ENCODE data around the gene EGR1. TPM values are rescaled to one million over a fixed set of nuclear protein-coding genes. Genes with fewer than 3 reads are reported as not detected.

Gene EGR1
- total and polyA plus RNA-seq, 8 donors = 7.7 to 83.9 (median 37.8) TPM

GRCh38 chr5:138435943-138436342 lies 29.3 kb upstream of the EGR1 start:
- H3K4me1 ChIP-seq = peaks cover 10 to 25% (median 19%) of the 10 kb centered on the region in 4 donors
- no peaks in the 10 kb centered on the region for H3K9me3 ChIP-seq
- TF ChIP-seq POLR2A (IDR thresholded peaks at IDR 0.05) (no peak), EP300 (IDR thresholded peaks at IDR 0.05) (no peak), CTCF (IDR thresholded peaks at IDR 0.05) (no peak), POLR2AphosphoS5 (IDR thresholded peaks at IDR 0.05) (no peak)
- no peak overlapping the region for H3K4me3 ChIP-seq
- intact Hi-C loops (cut with DNase I; ENCODE audit: low total_unique reads) = no loop called here
- 81 to 85% (median 84%) methylated on average over 5 of the region's 5 CpGs for WGBS, 5 donors
- DNase-seq = no peak
- H3K27ac ChIP-seq = no peak overlapping the region
- peaks cover 0 to 10% (median 5%) of the 10 kb centered on the region in 3 donors for H3K27me3 ChIP-seq
- H3K36me3 ChIP-seq = peaks cover 52 to 68% (median 64%) of the 10 kb centered on the region in 4 donors

DNA sequence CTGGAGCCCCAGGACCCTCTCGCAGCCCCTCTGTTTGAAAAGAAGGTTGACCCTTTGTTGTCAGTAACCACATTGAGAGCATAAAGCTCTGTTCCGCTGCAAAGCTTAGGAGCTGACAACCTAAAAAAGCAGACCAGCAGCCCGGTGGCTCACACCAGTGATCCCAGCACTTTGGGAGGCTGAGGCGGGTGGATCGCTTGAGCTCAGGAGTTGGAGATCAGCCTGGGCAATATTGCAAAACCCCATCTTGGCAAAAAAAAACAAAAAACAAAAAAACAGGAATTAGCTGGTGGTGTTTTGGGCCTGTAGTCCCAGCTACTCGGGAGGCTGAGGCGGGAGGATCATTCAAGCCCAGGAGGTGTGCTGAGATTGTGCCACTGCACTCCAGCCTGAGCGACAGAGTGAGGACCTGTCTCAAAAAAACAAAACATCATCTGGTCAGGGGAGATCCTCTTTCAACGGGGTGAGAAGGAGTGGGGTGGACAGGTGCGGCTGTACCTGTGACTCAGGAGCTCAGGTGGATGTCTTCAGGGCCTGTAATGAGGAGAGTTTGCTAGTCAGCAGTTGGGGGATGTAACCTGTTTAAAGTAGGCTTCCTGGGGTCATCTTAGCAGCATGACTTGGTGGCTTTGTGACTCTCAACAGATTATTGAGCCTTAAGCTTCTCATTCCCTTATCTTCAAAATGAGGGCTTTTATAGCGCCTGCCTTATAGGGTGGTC lies 27.1 kb upstream of the EGR1 start:
- Histone ChIP-seq H3K9me3 (no peaks in the 10 kb centered on the region), H3K36me3 (peaks cover 31 to 46% (median 42%) of the 10 kb centered on the region in 4 donors), H3K4me1 (peaks cover 10 to 25% (median 19%) of the 10 kb centered on the region in 4 donors), H3K4me3 (peak overlapping the region; percentile 50 to 57 (median 51)), H3K27me3 (peaks cover 0 to 10% (median 5%) of the 10 kb centered on the region in 3 donors), H3K27ac (peak overlapping the region in 2 of 5 donors; percentile 45 to 63)
- WGBS, 5 donors = 70 to 77% (median 71%) methylated on average over 11 of the region's 11 CpGs
- DNase-seq = no peak
- TF ChIP-seq EP300 (IDR thresholded peaks at IDR 0.05) (no peak), CTCF (IDR thresholded peaks at IDR 0.05) (no peak), POLR2A (IDR thresholded peaks at IDR 0.05) (no peak), POLR2AphosphoS5 (IDR thresholded peaks at IDR 0.05) (no peak)
- intact Hi-C loops (cut with DNase I; ENCODE audit: low total_unique reads) = no loop called here

- Histone ChIP-seq H3K27me3 (peaks cover 0 to 10% (median 5%) of the 10 kb centered on the region in 3 donors), H3K4me1 (peaks cover 10 to 25% (median 19%) of the 10 kb centered on the region in 4 donors), H3K36me3 (peaks cover 24 to 38% (median 35%) of the 10 kb centered on the region in 4 donors), H3K27ac (peak within 1 kb of the TSS in 2 of 5 donors; percentile 45 to 63), H3K4me3 (peak within 1 kb of the TSS; percentile 50 to 57 (median 51)), H3K9me3 (no peaks in the 10 kb centered on the region)
- WGBS, 5 donors = 1 to 2% (median 1%) methylated on average over 39 to 65 of the region's 65 CpGs
- intact Hi-C loops (cut with DNase I; ENCODE audit: low total_unique reads) = no loop called here
- DNase-seq = peak; percentile 55 to 86
- TF ChIP-seq POLR2A (IDR thresholded peaks at IDR 0.05) (no peak), CTCF (IDR thresholded peaks at IDR 0.05) (no peak), EP300 (IDR thresholded peaks at IDR 0.05) (no peak), POLR2AphosphoS5 (IDR thresholded peaks at IDR 0.05) (no peak)
Observed at GRCh38 chr5:138438724-138439476, 26.4 kb upstream of the EGR1 start, which contains the start of gene REEP2. Gene REEP2, plus strand, starts transcription at chr5:138439057. Its CDS starts 152 bp downstream, at chr5:138439209.

DNA sequence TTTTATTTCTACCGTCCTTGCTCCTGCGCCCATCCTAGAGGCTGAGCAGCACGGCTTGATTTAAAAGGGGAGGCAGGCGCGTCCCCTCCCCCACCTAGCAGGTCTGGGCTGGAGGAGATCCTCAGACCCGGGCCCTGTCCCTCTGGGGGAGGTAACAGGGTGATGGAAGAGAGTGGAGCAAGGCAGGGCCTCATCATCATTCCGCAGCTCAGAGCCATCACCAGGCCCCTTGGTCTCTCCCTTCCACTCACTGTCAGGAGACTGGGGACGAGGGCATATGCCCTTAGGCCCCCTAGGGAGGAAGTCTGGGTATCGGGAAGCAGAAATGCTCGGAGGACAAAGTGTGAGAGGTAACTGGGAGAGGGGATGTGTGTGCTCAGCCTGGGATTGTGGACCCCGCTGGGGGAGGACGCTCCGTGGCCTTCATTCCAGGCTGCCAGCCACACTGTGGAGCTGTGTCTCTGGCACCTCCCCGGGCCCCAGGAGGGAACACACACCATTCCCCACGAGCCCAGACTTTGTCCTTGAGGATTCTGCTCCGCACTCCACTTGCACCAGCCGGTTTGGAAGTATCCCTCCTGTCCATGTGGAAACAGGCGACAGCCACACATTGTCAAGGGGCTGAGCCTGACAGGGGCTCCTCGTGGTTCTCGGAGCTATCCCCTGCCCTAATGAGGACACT lies 25.7 kb upstream of the EGR1 start:
- H3K4me3 ChIP-seq = peak overlapping the region; percentile 50 to 57 (median 51)
- H3K27ac ChIP-seq = peak overlapping the region in 2 of 5 donors; percentile 45 to 63
- peaks cover 0 to 10% (median 5%) of the 10 kb centered on the region in 3 donors for H3K27me3 ChIP-seq
- TF ChIP-seq POLR2A (IDR thresholded peaks at IDR 0.05) (no peak), POLR2AphosphoS5 (IDR thresholded peaks at IDR 0.05) (no peak), CTCF (IDR thresholded peaks at IDR 0.05) (no peak), EP300 (IDR thresholded peaks at IDR 0.05) (no peak)
- peak in 1 of 2 donors; percentile 48 for DNase-seq
- whole genome bisulfite sequencing, 5 donors = 35 to 46% (median 39%) methylated on average over 19 to 20 of the region's 20 CpGs
- H3K9me3 ChIP-seq = no peaks in the 10 kb centered on the region
- intact Hi-C loops (cut with DNase I; ENCODE audit: low total_unique reads) = no loop called here
- peaks cover 17 to 31% (median 27%) of the 10 kb centered on the region in 4 donors for H3K36me3 ChIP-seq
- peaks cover 10 to 25% (median 19%) of the 10 kb centered on the region in 4 donors for H3K4me1 ChIP-seq

Data from stomach (tissue), 9 donors.